HG03103 (cell line): Measurements from ENCODE around the gene NBPF9.
A peak's percentile ranks its signal among the peaks of the same experiment; 100 is the strongest.
"Not testable (repeated sequence)": the region's sequence is repeated elsewhere in the genome, so short reads cannot be mapped to it uniquely, and the experiment has no call there.

Source experiments
- ATAC-seq: cut with Tn5 transposase; IDR thresholded peaks from one replicate; pipeline ENCODE4 v1.9.1; 2021; ENCODE audit warnings: low read depth; ENCODE audit not compliant: unreplicated experiment

NBPF9 gene

GRCh38 chr1:149103109-149104081, at the start of gene NBPF9:
Gene NBPF9, minus strand, starts transcription at chr1:149103551. Its CDS starts 21,412 bp downstream, at chr1:149082139.
- peak; percentile 93 for ATAC-seq

GRCh38 chr1:149149909-149150308, 46.6 kb upstream of the NBPF9 start:
- ATAC-seq = not testable (repeated sequence)

- ATAC-seq = not testable (repeated sequence)
These were observed 34.2 kb upstream of the NBPF9 start for GRCh38 chr1:149137585-149137984.

- not testable (repeated sequence) for ATAC-seq
These were observed 27.6 kb upstream of the NBPF9 start for GRCh38 chr1:149130938-149131337.

- not testable (repeated sequence) for ATAC-seq
These were observed 25.9 kb upstream of the NBPF9 start for GRCh38 chr1:149129245-149129644.

GRCh38 chr1:149126555-149127145, 23.3 kb upstream of the NBPF9 start:
- not testable (repeated sequence) for ATAC-seq

GRCh38 chr1:149123948-149124926, 20.9 kb upstream of the NBPF9 start:
- ATAC-seq = not testable (repeated sequence)

GRCh38 chr1:149112828-149113227, 9.5 kb upstream of the NBPF9 start:
- ATAC-seq = not testable (repeated sequence)

GRCh38 chr1:149110343-149110742, 7.0 kb upstream of the NBPF9 start:
- not testable (repeated sequence) for ATAC-seq

- not testable (repeated sequence) for ATAC-seq
These were observed 777 bp downstream of the NBPF9 start for GRCh38 chr1:149102574-149102973.

- not testable (repeated sequence) for ATAC-seq
These were observed 5.1 kb downstream of the NBPF9 start for GRCh38 chr1:149098276-149098675.

GRCh38 chr1:149093155-149093554, 10.2 kb downstream of the NBPF9 start:
- ATAC-seq = not testable (repeated sequence)

- not testable (repeated sequence) for ATAC-seq
These were observed 27.7 kb downstream of the NBPF9 start for GRCh38 chr1:149075505-149076127.

- not testable (repeated sequence) for ATAC-seq
These were observed 38.7 kb downstream of the NBPF9 start for GRCh38 chr1:149064611-149065010.

- ATAC-seq = not testable (repeated sequence)
These were observed 60.3 kb downstream of the NBPF9 start for GRCh38 chr1:149043056-149043455.

GRCh38 chr1:149033916-149034315, 69.4 kb downstream of the NBPF9 start:
- ATAC-seq = not testable (repeated sequence)

GRCh38 chr1:149024327-149024726, 79.0 kb downstream of the NBPF9 start:
- ATAC-seq = not testable (repeated sequence)

- not testable (repeated sequence) for ATAC-seq
These were observed 84.8 kb downstream of the NBPF9 start for GRCh38 chr1:149018577-149018976.

- not testable (repeated sequence) for ATAC-seq
These were observed 86.7 kb downstream of the NBPF9 start for GRCh38 chr1:149016626-149017025.

GRCh38 chr1:149015522-149015921, 87.8 kb downstream of the NBPF9 start:
- ATAC-seq = not testable (repeated sequence)
